HUES6 (cell line): Measurements from ENCODE around the gene COPS4.
"Not testable (repeated sequence)": the region's sequence is repeated elsewhere in the genome, so short reads cannot be mapped to it uniquely, and the experiment has no call there.

Experiments used
- H3K27ac ChIP-seq: 2 replicates; pipeline ENCODE4 v1.7.0; 2013; ENCODE audit warnings: low read depth, mild to moderate bottlenecking, low read length, inconsistent platforms
- H3K27me3 ChIP-seq: 2 replicates; pipeline ENCODE4 v1.6.1; 2013; ENCODE audit warnings: low read length; ENCODE audit not compliant: control insufficient read depth, insufficient read depth
- H3K36me3 ChIP-seq: 2 replicates; pipeline ENCODE4 v1.6.1; 2013; ENCODE audit warnings: low read length; ENCODE audit not compliant: control insufficient read depth, insufficient read depth
- H3K4me1 ChIP-seq: 2 replicates; pipeline ENCODE4 v1.6.1; 2013; ENCODE audit warnings: low read length; ENCODE audit not compliant: control insufficient read depth, insufficient read depth
- H3K4me3 ChIP-seq: 2 replicates; pipeline ENCODE4 v1.5.1; 2013; ENCODE audit warnings: low read depth, low read length
- H3K9ac ChIP-seq: one replicate; pipeline ENCODE4 v1.6.1; 2013; ENCODE audit warnings: mild to moderate bottlenecking, low read length
- H3K9me3 ChIP-seq: 2 replicates; pipeline ENCODE4 v1.6.1; 2013; ENCODE audit warnings: low read depth, low read length; ENCODE audit not compliant: control insufficient read depth, insufficient read depth

COPS4 gene

DNA sequence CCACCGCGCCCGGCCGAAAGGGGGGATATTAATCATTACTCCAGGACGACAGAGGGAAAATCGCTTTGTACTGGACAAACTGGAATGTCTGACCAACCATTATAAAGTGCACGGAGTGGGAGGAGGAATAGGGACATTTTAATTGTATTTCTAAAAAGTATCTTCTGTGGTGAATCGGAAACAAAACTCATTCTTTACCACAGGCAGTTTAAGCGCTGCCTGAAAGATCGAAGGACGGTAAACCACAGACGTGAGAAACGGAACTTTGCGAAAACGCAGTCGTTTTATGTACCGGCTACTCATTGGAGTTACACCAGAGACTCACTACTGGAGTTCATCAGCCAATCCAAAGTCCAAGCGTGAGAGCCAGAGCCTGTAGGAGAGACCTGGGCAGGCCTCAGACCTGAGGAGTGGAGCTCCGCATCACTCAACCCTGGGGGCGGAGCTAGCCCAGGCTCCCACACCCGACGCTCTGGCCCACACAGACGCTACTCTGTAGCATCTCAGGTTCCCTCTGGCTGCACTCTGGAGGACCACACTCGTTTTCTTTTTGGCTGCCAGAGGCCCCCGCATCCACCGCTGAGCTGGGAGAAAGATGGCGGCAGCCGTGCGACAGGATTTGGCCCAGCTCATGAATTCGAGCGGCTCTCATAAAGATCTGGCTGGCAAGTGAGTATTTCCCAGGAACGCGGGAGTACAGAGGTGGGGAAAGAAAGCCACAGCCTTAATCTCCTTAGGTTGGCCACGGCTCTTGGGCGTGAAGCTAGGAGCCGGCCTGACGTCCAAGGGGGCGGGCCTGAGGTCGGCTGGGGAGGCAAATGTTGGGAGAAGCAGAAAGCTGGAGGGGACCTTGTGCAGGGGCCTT is at the start of gene COPS4:
TSS of gene COPS4 (plus strand) at position 554 of the 865 bp plus-strand sequence. CDS start at position 596, 42 bp downstream.
- Histone ChIP-seq H3K4me3 (peak within 1 kb of the TSS; percentile 87), H3K9me3 (no peaks in the 10 kb centered on the region), H3K27ac (peak within 1 kb of the TSS; percentile 24; the same call in 1 of the 2 replicates), H3K27me3 (peaks cover 3% of the 10 kb centered on the region; the same call in 1 of the 2 replicates), H3K9ac (peak within 1 kb of the TSS; percentile 87), H3K4me1 (0 out of 2 replicates have a peak, but pooled peaks cover 3% of the 10 kb centered on the region), H3K36me3 (no peaks in the 10 kb centered on the region)

DNA sequence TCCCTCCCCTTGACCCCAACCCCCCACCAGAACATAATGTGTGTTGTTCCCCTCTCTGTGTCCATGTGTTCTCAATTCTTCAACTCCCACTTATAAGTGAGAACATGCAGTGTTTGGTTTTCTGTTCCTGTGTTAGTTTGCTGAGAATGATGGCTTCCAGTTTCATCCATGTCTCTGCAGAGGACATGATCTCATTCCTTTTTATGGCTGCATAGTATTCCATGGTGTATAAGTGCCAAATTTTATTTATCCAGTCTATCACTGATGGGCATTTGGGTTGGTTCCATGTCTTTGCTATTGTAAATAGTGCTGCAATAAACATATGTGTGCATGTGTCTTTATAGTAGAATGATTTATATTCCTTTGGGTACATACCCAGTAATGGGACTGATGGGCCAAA is 47.5 kb upstream of the COPS4 start:
- H3K27ac ChIP-seq, H3K36me3 ChIP-seq, H3K4me1 ChIP-seq, H3K9ac ChIP-seq, H3K27me3 ChIP-seq, H3K4me3 ChIP-seq, H3K9me3 ChIP-seq: not testable (repeated sequence)

- Histone ChIP-seq H3K4me1 (no peaks in the 10 kb centered on the region), H3K27me3 (no peaks in the 10 kb centered on the region), H3K36me3 (peaks cover 5% of the 10 kb centered on the region; the same call in 1 of the 2 replicates), H3K27ac (no peak overlapping the region), H3K9ac (no peak overlapping the region), H3K4me3 (no peak overlapping the region), H3K9me3 (no peaks in the 10 kb centered on the region)
Measured at GRCh38 chr4:82988323-82988832, 46.6 kb upstream of the COPS4 start.

DNA sequence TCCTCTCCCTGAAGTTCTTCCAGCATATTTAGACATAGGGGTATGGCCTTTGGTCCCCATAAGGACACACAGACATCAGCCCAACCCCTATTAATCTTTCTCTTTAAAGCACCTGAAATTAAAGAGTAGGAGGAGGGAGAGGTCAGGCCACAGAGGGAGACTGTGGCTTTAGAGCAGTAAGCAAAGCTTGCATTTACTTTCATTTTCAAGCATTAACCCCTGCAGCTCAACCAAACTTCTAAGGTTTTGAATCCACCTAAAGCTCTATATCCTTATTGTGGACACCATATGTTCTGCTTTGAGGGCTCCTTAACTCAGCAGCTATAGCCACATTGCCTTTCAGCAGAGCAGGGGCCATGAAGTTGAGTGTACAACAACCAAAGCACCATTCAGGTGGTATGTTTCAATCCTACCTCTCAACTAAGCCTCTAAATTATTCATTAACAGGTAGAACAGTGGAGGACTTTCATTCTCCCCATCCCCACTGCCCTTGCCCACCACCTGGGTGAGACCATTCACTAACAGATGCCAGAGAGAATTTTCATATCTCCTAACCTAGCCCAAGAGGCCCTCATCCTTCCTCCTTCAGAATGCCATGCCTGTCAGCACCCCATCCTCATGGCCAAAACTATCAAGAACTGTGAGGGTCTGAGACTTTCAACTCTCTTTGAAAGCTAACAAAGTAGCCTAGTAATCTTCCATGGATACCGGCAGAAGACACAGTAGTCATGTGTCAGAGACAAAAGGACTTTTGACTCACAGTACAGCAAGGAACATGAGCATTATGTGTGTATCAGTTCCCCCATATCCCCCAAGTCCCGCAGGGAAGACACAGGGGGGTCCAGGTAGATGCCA is 45.2 kb upstream of the COPS4 start:
- no peaks in the 10 kb centered on the region for H3K27me3 ChIP-seq
- no peaks in the 10 kb centered on the region for H3K4me1 ChIP-seq
- H3K36me3 ChIP-seq, result no peaks in the 10 kb centered on the region
- H3K9ac ChIP-seq, result no peak overlapping the region
- H3K27ac ChIP-seq, result no peak overlapping the region
- H3K9me3 ChIP-seq, result no peaks in the 10 kb centered on the region
- H3K4me3 ChIP-seq, result no peak overlapping the region

DNA sequence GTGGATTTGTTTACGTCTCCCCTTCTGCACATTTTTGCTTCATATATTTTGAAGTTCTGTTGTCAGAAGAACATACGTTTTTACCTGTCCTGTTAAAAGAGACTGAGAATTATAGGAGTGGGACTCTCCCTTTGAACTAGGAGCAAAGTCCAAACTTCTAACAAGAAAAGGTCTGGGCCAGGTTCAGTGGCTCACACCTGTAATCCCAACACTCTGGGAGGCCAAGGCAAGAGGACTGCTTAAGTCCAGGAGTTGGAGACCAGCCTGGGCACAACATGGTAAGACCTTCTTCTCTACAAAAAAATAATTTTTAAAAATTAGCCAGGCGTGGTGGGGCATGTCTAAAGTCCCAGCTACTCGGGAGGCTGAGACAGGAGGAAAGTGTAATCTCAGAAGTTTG is 40.1 kb upstream of the COPS4 start:
- Histone ChIP-seq H3K4me3 (no peak overlapping the region), H3K4me1 (no peaks in the 10 kb centered on the region), H3K27ac (no peak overlapping the region), H3K9me3 (no peaks in the 10 kb centered on the region), H3K36me3 (no peaks in the 10 kb centered on the region), H3K27me3 (no peaks in the 10 kb centered on the region), H3K9ac (no peak overlapping the region)

- Histone ChIP-seq H3K4me1 (no peaks in the 10 kb centered on the region), H3K36me3 (no peaks in the 10 kb centered on the region), H3K9me3 (no peaks in the 10 kb centered on the region), H3K27ac (no peak overlapping the region), H3K4me3 (no peak overlapping the region), H3K27me3 (no peaks in the 10 kb centered on the region), H3K9ac (no peak overlapping the region)
Measured at GRCh38 chr4:82998898-82999297, 36.1 kb upstream of the COPS4 start.

GRCh38 chr4:83002329-83002728 is 32.7 kb upstream of the COPS4 start:
- Histone ChIP-seq H3K27ac (no peak overlapping the region), H3K4me1 (0 out of 2 replicates have a peak, but pooled peaks cover 3% of the 10 kb centered on the region), H3K27me3 (no peaks in the 10 kb centered on the region), H3K9ac (no peak overlapping the region), H3K4me3 (no peak overlapping the region), H3K9me3 (no peaks in the 10 kb centered on the region), H3K36me3 (no peaks in the 10 kb centered on the region)

- H3K9me3 ChIP-seq, H3K9ac ChIP-seq, H3K4me3 ChIP-seq, H3K27ac ChIP-seq, H3K36me3 ChIP-seq, H3K4me1 ChIP-seq, H3K27me3 ChIP-seq: not testable (repeated sequence)
Measured at GRCh38 chr4:83003044-83003791, 31.8 kb upstream of the COPS4 start.

DNA sequence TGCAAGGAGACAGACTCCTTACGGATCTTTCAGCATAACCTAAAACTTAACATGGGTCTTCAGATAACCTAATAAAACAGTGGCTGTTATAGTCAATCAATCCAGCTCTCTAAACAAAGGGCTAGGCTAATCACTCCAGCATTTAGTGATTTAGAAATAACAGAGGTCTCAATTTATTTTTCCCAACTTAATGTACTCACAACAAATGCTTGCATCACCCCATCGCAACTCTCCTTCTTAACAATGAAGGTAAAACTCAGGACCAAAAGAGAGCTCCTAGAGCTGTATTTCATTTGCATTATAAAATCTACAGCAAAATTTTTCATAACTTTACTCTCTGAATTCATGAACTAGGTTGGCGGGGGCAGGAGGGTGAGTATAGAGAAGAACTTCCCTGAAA is 25.5 kb upstream of the COPS4 start:
- Histone ChIP-seq H3K27ac (no peak overlapping the region), H3K4me1 (peaks cover 8% of the 10 kb centered on the region), H3K4me3 (peak overlapping the region; percentile 93), H3K36me3 (no peaks in the 10 kb centered on the region), H3K9me3 (no peaks in the 10 kb centered on the region), H3K27me3 (peaks cover 13% of the 10 kb centered on the region; the same call in 1 of the 2 replicates), H3K9ac (peak overlapping the region; percentile 20)

DNA sequence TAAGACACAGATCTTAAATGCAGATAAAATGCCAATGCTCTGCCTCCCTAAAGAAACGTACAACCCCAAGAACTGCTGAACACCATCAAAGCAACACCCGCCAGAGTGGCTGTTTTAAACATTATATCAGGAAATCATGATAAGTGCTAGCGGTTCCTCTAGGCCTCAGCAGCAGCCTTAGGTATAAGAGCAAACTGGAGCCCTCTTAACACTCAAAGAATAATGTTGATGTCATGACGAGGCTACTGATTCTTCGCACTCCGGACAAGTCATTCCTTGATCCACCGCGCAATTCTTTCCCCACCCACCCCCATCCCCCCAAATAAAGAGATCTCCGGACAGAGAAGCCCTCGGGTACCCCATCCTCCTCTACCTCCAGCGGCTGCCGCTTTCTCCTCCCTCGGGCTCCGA is 24.9 kb upstream of the COPS4 start:
- Histone ChIP-seq H3K9me3 (no peaks in the 10 kb centered on the region), H3K4me3 (peak overlapping the region; percentile 93), H3K36me3 (no peaks in the 10 kb centered on the region), H3K4me1 (peaks cover 8% of the 10 kb centered on the region), H3K27me3 (peaks cover 13% of the 10 kb centered on the region; the same call in 1 of the 2 replicates), H3K27ac (peak overlapping the region; percentile 71; the same call in 1 of the 2 replicates), H3K9ac (peak overlapping the region; percentile 88)
